HepG2 (cell line): ENCODE measurements around the gene BMAL1. TPM values are rescaled to one million over a fixed set of nuclear protein-coding genes. Genes with fewer than 3 reads are reported as not detected.
A peak's percentile ranks its signal among the peaks of the same experiment; 100 is the strongest.

Source experiments
- ATAC-seq: fragments of 200-7000 bp; cut with Tn5 transposase; 3 replicates; pipeline ENCODE4 v1.9.1; 2020; ENCODE audit warnings: mild to moderate bottlenecking, moderate library complexity
- BruUV-seq: library from RNA; stranded (reverse); fragments of 400-500 nt; replicated peaks from 2 replicates; lab custom pipeline; 2021; lab: Mats Ljungman, UMichigan
- CTCF ChIA-PET: fragments of 300-600 bp; formaldehyde crosslinking; extraction: SDS; loops from one replicate; lab custom pipeline; 2021; ENCODE audit warnings: low total read pairs, inconsistent platforms, low intra/inter-chr PET ratio; lab: Yijun Ruan, JAX
- POLR2A ChIA-PET: fragments of 350-600 bp; sonication (Branson Sonifier 250); formaldehyde crosslinking; loops from one replicate; lab custom pipeline; 2020; ENCODE audit warnings: antibody characterized with exemption, inconsistent platforms; lab: Yijun Ruan, JAX
- DNase-seq: peaks from one replicate; pipeline ENCODE4 v3.0.0-alpha.2; 2015; ENCODE audit warnings: low spot score
- FAIRE-seq: peaks from 3 replicates; lab custom pipeline; 2011; peaks lifted over from hg19 to GRCh38; lab: Jason Lieb, UNC
- H2AFZ ChIP-seq: one replicate; pipeline ENCODE4 v1.6.1; 2011; ENCODE audit warnings: low read length, inconsistent platforms
- H3K27ac ChIP-seq: fragments of 300-600 bp; 3 replicates; pipeline ENCODE4 v1.8.0; 2011; ENCODE audit warnings: mixed run types, mild to moderate bottlenecking, mixed read lengths, low read length, inconsistent platforms; ENCODE audit not compliant: insufficient read depth; ENCODE audit errors: extremely low read length
- H3K27me3 ChIP-seq, 2 experiments: fragments of 200-600 bp in 1 of 2; 2 replicates in 1 of 2; 3 replicates in 1 of 2; pipeline versions ENCODE4 v1.6.0 to v1.8.0; 2011; ENCODE audit warnings: low read length in 2 of 2, mild to moderate bottlenecking in 2 of 2, moderate library complexity in 2 of 2, inconsistent platforms in 1 of 2; ENCODE audit not compliant: insufficient read depth in 2 of 2, control insufficient read depth in 1 of 2
- H3K36me3 ChIP-seq, 2 experiments: fragments of 200-600 bp in 1 of 2; replicated peaks in 1 of 2; 2 replicates in 1 of 2; 3 replicates in 1 of 2; pipeline versions ENCODE4 v1.5.1 to v1.8.0; 2011; ENCODE audit warnings: low read length in 2 of 2, inconsistent platforms in 1 of 2; ENCODE audit not compliant: insufficient read depth in 2 of 2, control insufficient read depth in 1 of 2
- H3K4me1 ChIP-seq: 2 replicates; pipeline ENCODE4 v1.5.1; 2012; ENCODE audit warnings: low read length, inconsistent platforms; ENCODE audit not compliant: insufficient read depth
- H3K4me2 ChIP-seq: 2 replicates; pipeline ENCODE4 v1.6.0; 2011; ENCODE audit warnings: low read depth, low read length, inconsistent platforms
- H3K4me3 ChIP-seq, 3 experiments: fragments of 200-600 bp in 1 of 3; sonication (generic), shearing (Covaris generic) in 1 of 3; replicated peaks in 1 of 3; 2 replicates each; pipeline ENCODE4 v1.5.1; 2011 to 2016; ENCODE audit warnings: low read length in 3 of 3, inconsistent platforms in 2 of 3, low read depth in 2 of 3, mild to moderate bottlenecking in 2 of 3, control low read depth in 1 of 3, mixed read lengths in 1 of 3; ENCODE audit not compliant: insufficient read depth in 1 of 3
- H3K79me2 ChIP-seq: one replicate; pipeline ENCODE4 v1.6.1; 2011; ENCODE audit warnings: low read length, inconsistent platforms; ENCODE audit not compliant: insufficient read depth
- H3K9ac ChIP-seq: 2 replicates; pipeline ENCODE4 v1.6.0; 2011; ENCODE audit warnings: mild to moderate bottlenecking, low read depth, low read length, inconsistent platforms; ENCODE audit not compliant: insufficient read depth
- H3K9me3 ChIP-seq: 2 replicates; pipeline ENCODE4 v1.5.1; 2012; ENCODE audit warnings: mild to moderate bottlenecking, low read length
- H4K20me1 ChIP-seq: 2 replicates; pipeline ENCODE4 v1.6.0; 2011; ENCODE audit warnings: inconsistent platforms, mild to moderate bottlenecking, low read length, moderate library complexity; ENCODE audit not compliant: insufficient read depth
- ATF7 ChIP-seq, 2 experiments: fragments of 450-650 bp in 1 of 2; sonication (generic) in 1 of 2; formaldehyde crosslinking in 1 of 2; IDR thresholded peaks; 2 replicates each; pipeline versions ENCODE4 v1.4.0 to v1.6.1; 2016 to 2020; ENCODE audit warnings: antibody characterized with exemption in 1 of 2, mild to moderate bottlenecking in 1 of 2, missing genetic modification reagents in 1 of 2
- BHLHE40 ChIP-seq: IDR thresholded peaks from 2 replicates; pipeline ENCODE4 v1.6.1; 2011; ENCODE audit warnings: low read length, improper control_type of control experiment
- EP300 ChIP-seq, 3 experiments: sonication (generic) in 1 of 3; formaldehyde crosslinking in 1 of 3; IDR thresholded peaks; 2 replicates each; pipeline versions ENCODE4 v1.5.1 to v1.6.1; 2011 to 2020; ENCODE audit warnings: low read depth in 2 of 3, low read length in 2 of 3, borderline replicate concordance in 1 of 3, improper control_type of control experiment in 1 of 3, mild to moderate bottlenecking in 1 of 3, missing genetic modification reagents in 1 of 3, moderate library complexity in 1 of 3
- KMT2A ChIP-seq: sonication (generic); formaldehyde crosslinking; IDR thresholded peaks from 2 replicates; pipeline ENCODE4 v1.4.0; 2020; ENCODE audit warnings: missing genetic modification reagents
- ZKSCAN8 ChIP-seq: IDR thresholded peaks from 2 replicates; pipeline ENCODE4 v1.6.1; 2016; ENCODE audit warnings: borderline replicate concordance, missing genetic modification reagents, missing compliant biosample characterization
- WGBS: methylation state at CpG from one replicate; pipeline ENCODE4 v1.1.6; 2017; ENCODE audit warnings: low lambda C conversion rate; 5-methylcytosine and 5-hydroxymethylcytosine counted together
- in situ Hi-C: cut with HindIII; loops from 2 replicates; pipeline ENCODE4 v1.10.0; 2017; ENCODE audit warnings: low pct_unique_long_range_greater_than_20kb; ENCODE audit not compliant: extremely low pct_ligation_motif_present
- intact Hi-C: fragments of 100-400 bp; cut with micrococcal nuclease; formaldehyde crosslinking; loops from one replicate; pipeline ENCODE4 v1.10.0; 2022; ENCODE audit not compliant: unreplicated experiment
- polyA plus RNA-seq, 8 experiments: library from polyadenylated mRNA; depleted of rRNA in 3 of 8; stranded (reverse) in 7 of 8; unstranded in 1 of 8; fragments of >200 nt; fragmentation: Illumina TruSeq in 4 of 8; extraction: Trizol in 4 of 8; gene quantifications; 2 replicates each; pipeline versions ENCODE4 v1.2.1 to v1.2.3, GENCODE V29; 2011 to 2016; ENCODE audit warnings: low read depth in 4 of 8, missing spikeins in 1 of 8, mixed read lengths in 1 of 8; ENCODE audit not compliant: insufficient read depth in 1 of 8
- total RNA-seq, 5 experiments: library from RNA; depleted of rRNA; stranded (reverse); fragments of >200 nt; fragmentation: Illumina TruSeq; extraction: Trizol; gene quantifications; 2 replicates each; pipeline ENCODE4 v1.2.3, GENCODE V29; 2016; ENCODE audit warnings: low read depth in 1 of 5

The BMAL1 gene
- total and polyA plus RNA-seq, 2 of the 13 experiments (the other 11 are each of a cell fraction or from before 2014, with no cell fraction given), result 4.5 to 4.8 TPM

DNA sequence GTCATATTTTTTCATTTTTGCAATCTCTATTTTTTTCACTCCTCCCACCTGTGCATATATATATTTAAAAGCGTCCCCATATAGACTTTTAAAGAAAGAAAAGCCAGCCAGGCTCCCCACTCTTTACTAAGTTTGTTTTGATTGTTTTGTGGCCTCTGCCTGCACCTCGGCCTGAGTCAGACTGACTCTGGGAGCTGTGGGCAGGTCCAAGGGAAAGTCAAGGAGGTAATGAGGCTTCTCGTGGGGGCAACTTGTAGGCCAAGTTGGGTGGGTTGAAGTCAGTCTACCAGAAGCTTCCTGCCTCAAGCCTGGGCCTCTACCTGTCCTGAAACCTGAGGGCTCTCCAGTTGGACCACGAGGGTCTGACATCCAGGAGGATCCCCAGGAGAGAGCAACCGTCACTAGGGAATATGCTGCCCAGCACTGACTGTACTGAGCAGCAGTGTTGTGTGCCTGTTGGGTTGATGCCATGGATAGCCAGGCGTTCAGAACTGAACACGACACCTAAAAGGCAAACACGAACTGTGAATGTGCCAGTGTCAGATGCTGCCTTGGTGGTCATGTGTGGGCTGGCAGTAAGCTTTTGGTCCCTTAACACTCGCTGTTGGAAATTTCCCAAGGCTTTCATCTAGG, 58.8 kb downstream of the BMAL1 start:
- H3K4me1 ChIP-seq, result peaks cover 39% of the 10 kb centered on the region
- no peak overlapping the region for H3K4me2 ChIP-seq
- intact Hi-C loops (loop anchor here (10.0 kb wide), 1 partner anchor 62 kb away; the partner anchor contains the start of gene BMAL1), in situ Hi-C loops (no loop called here)
- no peaks in the 10 kb centered on the region for H3K79me2 ChIP-seq
- no peak overlapping the region for H3K4me3 ChIP-seq
- ChIA-PET POLR2A (no interaction called here), CTCF (interaction anchor here (1.8 kb wide), 1 partner anchor 126 kb away, joined by 8 read pairs; no protein-coding TSS in a partner anchor)
- no peak overlapping the region for H3K9ac ChIP-seq
- TF ChIP-seq ZKSCAN8, result no peak
- TF ChIP-seq EP300 (IDR thresholded peaks at IDR 0.05; ENCODE audit: low read depth in 2 of 2, low read length in 2 of 2), result no peak
- TF ChIP-seq EP300 (CRISPR knock-in tag; IDR thresholded peaks at IDR 0.05; ENCODE audit: borderline replicate concordance), result no peak
- TF ChIP-seq KMT2A (CRISPR knock-in tag), result no peak
- TF ChIP-seq, all 625 proteins: peak for 0
- Histone ChIP-seq H4K20me1 (no peaks in the 10 kb centered on the region), H3K27ac (no peak overlapping the region), H3K9me3 (no peaks in the 10 kb centered on the region), H3K27me3 (no peaks in the 10 kb centered on the region; a peak in 1 of 5 replicates), H3K36me3 (no peaks in the 10 kb centered on the region), H2AFZ (no peak overlapping the region)
- no TSS peak for BruUV-seq
- FAIRE-seq (no peak), DNase-seq (no peak), ATAC-seq (no peak)
- WGBS, result 54% methylated on average over 9 of the region's 9 CpGs

DNA sequence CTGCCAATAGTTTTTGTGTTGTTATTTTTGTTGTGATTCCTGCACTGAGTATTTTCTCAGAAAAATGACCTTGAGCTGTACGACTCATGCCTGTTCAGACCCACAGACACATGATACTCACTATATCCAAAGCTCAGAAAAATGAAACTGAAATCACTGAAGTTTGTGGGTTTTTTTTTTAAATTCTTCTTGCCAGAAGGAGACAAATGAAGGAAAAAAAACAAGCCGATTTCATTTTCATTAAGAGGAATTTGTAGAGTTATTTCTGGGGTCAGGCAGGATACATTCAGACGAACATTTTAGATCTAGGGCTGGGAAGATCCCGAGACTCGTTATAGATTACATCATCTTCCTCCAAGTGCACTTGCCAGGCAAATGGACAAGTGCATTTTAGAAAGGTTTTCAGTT, 60.4 kb downstream of the BMAL1 start:
- H3K4me2 ChIP-seq, result 0 out of 2 replicates have a peak overlapping the region, but pooled peaks have one; percentile 10
- no peaks in the 10 kb centered on the region for H3K79me2 ChIP-seq
- no peak overlapping the region for H2AFZ ChIP-seq
- in situ Hi-C loops, result no loop called here
- H3K27ac ChIP-seq, result no peak overlapping the region
- no peak for ATAC-seq
- CTCF ChIA-PET, result no interaction called here
- no peak overlapping the region for H3K9ac ChIP-seq
- TF ChIP-seq ATF7 (IDR thresholded peaks at IDR 0.05), result peak; percentile 37; the same call in 1 of the 2 replicates
- no peak for TF ChIP-seq ATF7 (CRISPR knock-in tag; IDR thresholded peaks at IDR 0.05)
- no peak for TF ChIP-seq BHLHE40
- H3K4me3 ChIP-seq, result no peak overlapping the region
- peaks cover 27% of the 10 kb centered on the region for H3K4me1 ChIP-seq
- no peak for DNase-seq
- intact Hi-C loops, result loop anchor here (10.0 kb wide), 1 partner anchor 63 kb away; the partner anchor contains the start of gene BMAL1
- POLR2A ChIA-PET, result no interaction called here
- WGBS, result 31% methylated on average over 5 of the region's 5 CpGs
- no TSS peak for BruUV-seq
- no peaks in the 10 kb centered on the region for H4K20me1 ChIP-seq
- no peaks in the 10 kb centered on the region for H3K9me3 ChIP-seq
- no peaks in the 10 kb centered on the region; a peak in 1 of 5 replicates for H3K27me3 ChIP-seq
- FAIRE-seq, result no peak
- H3K36me3 ChIP-seq, result no peaks in the 10 kb centered on the region
